Hematopoietic multipotent progenitor cell treated with erythropoietin and hydrocortisone succinate and interleukin-3 and kit ligand, for 6 days (in vitro differentiated cells): ENCODE results near the gene S100A14.
A peak's percentile ranks its signal among the peaks of the same experiment; 100 is the strongest.

Experiments used
- DNase-seq: peaks from one replicate; pipeline ENCODE4 v3.0.0-alpha.2; 2015

S100A14 gene

DNA sequence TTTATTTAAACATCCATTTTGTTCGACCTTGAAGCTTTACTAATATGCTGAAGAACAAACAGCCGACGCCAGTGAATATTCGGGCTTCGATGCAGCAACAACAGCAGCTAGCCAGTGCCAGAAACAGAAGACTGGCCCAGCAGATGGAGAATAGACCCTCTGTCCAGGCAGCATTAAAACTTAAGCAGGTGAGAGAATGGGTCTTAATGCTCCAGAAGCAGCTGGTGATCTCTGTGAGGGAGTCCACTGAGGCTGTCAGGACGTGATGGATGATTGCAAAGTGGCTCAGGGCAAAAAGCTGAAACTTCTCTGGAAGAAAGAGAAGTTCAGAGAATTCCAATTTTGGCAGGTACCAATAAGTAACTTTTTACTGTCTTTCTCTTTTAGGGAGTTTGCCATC, 22.1 kb upstream of the S100A14 start:
- DNase-seq, result no peak

DNA sequence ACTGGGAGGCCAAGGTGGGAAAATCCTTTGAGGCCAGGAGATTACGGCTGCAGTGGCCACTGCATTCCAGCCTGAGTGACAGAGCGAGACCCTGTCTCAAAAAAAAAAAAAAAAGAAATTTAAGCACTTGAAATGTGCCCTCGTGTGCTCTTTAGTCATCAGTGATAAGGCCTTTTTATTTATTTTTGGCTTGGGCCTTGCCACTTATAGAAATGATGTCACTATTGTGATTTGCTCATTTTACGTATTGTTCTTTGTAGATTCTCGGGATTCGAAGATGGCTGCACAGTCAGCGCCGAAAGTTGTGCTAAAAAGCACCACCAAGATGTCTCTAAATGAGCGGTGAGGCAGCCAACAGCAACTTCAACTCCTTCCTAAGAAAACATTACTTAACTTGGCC, 20.2 kb upstream of the S100A14 start:
- DNase-seq, result no peak

GRCh38 chr1:153635872-153636271, 19.7 kb upstream of the S100A14 start:
- no peak for DNase-seq

- peak; percentile 99 for DNase-seq
Observed at GRCh38 chr1:153633754-153634665, 17.9 kb upstream of the S100A14 start, which contains the start of gene CHTOP. Gene CHTOP (plus strand): TSS chr1:153634066. CDS start chr1:153636589, 2,523 bp downstream.

DNA sequence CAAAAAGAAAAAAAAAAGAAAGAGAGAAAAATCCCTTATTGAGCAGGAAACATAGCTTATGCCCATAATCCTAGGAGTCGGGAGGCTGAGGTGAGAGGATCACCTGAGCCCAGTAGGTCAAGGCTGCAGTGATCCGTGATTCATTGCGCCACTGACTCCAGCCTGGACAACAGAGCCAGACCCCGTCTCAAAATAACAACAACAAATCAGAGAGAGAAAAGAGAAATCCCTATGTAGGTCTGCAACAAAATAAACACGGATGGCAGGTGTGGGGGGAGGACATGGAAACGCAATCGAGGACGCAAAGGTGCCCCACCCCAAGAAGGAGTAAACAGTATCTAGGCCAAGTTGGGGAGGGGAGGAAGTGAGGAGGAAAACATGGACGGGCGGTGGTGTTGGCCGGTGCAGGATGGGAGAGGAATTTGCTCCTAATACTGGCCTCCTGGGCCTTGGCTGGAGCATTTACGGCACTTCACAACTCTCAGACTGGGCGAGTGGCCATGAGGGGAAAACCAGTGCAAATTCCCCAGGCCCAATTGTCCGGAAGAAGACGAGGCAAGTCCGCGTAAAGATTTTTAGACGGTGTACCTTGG, 17.1 kb upstream of the S100A14 start:
- no peak for DNase-seq

DNA sequence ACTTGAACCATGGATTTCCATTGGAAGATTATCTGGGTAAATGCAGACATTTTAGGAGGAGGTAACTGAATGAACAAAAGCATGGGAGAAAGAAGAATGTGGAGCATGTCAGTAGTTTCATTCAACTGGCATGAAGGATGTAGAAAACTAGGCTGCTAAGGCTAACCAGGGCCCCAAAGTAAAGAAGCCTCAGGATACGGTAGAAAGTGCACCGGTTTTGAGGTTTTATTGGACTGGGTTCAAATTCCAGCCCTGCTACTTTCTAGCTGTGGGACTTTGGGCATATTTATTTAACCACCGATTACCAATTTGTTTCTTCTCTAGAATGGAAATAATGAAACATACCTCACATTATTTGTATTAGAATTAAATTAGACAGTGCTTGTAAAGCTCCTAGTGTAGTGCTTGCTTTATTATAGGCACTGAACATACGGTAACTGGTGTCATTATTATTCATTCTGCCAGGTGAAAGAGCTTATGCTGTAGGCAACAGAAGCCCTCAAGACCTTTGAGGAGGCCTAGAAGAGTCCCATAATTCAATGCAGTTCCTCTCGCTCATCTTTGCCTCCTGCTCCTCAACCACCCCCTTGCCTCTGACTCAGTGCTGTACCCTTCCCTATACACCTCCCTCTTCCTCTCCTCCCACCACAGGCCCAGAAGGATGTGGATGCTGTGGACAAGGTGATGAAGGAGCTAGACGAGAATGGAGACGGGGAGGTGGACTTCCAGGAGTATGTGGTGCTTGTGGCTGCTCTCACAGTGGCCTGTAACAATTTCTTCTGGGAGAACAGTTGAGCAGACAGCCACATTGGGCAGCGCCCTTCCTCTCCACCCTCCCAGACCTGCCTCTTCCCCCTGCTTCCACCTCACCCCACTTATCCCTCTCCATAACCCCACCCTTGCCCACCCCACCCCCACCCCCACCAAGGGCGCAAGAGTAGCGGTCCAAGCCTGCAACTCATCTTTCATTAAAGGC, 15.2 kb upstream of the S100A14 start:
- no peak for DNase-seq

DNA sequence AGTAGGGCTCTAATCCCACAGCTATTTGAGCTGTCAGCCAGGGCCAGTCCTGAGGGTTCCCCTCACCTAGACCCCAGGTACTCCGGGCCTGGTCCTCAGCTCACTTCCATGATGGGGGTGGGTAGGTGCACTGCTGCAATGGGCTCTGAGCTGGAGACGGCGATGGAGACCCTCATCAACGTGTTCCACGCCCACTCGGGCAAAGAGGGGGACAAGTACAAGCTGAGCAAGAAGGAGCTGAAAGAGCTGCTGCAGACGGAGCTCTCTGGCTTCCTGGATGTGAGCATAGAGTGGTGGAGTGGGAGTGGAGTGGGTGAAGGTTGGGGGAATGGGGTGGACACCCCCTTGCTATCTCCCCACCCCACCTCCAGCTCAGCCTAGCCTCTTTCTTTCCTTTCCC, 14.3 kb upstream of the S100A14 start:
- no peak for DNase-seq

DNA sequence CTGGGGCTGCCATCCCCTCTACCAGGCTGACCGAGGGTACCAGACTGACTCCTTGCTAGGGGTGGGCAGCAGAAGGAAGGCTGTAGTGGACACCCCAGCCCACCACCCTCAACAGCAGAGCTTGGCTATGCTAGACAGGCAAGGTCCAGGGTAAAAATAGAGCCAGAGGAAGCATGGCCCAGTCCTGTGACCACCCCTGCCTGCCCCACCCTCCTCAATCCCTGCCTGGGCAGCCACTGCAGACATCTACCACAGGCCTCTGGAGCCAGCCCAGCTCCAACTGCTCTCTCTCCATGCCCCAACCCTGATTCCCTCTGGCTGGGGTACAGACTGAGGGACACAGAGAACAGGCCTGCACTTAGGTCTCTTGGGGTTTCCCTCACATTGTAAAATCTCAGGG, 13.8 kb upstream of the S100A14 start:
- DNase-seq, result no peak

DNA sequence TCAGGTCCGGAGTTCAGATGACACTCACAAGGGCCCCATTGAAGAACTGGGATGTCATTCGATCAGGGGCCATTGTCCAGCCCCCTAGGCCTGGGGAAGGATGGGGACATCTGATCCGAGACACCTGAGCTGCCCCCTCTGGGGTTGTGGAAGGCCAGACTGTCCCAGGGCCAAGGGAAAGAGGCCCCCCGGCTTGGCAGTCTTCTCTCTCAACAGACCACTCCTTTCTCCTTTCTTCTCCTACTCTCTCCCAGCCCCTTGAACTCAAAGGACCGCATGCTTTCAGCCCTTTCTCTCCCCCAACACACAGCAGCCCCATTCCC, 13.2 kb upstream of the S100A14 start:
- no peak for DNase-seq

- no peak for DNase-seq
Observed at GRCh38 chr1:153628638-153629342, 12.7 kb upstream of the S100A14 start.

GRCh38 chr1:153627715-153628626, 11.8 kb upstream of the S100A14 start, which contains the start of gene S100A1:
Gene S100A1 (plus strand): TSS chr1:153628434. CDS start chr1:153630522, 2,088 bp downstream.
- DNase-seq, result no peak

DNA sequence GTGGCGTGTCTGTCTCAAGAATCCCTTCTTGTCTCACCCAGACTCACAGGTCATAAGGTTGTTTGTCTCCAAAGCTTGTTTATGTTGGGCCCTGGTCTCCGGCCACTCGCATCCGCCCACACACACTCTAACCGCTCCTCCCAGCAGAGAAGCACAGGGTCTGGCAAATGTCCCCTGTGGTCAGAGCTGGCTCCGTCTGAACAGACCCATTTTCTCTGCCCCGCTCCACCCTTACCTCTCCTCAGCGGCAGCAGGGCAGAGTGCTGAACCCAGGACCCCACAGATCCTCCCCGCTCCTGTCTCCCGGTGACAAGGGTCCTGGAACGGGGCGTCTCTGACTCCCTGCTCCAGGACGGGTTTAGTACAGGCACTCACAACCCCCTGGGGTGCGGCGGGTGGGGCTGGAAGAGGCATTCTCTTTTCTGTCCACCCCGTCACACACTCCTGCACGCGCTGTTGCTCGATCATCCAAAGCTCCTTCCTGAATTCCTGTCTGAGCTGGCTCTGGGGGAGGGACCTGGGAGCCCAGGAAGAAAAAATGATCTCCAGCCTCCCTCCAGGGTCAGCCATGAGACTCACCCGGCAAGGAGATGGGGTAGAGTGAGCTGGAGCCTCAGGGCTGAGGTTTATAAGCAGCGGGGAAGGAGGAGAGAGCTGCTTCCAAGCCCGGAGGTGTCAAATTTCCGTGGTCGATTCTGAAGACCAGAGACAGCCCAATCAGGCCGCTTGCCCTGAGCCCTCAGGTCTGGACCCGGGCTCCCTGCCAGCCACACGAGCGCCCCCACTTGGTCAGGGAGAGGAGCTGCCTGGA, 11.0 kb upstream of the S100A14 start, which contains the start of gene S100A13:
Gene S100A13, minus strand, starts transcription at position 602 of the 811 bp plus-strand sequence. CDS start 1,033 bp downstream, outside the sequence.
- peak; percentile 65 for DNase-seq

DNA sequence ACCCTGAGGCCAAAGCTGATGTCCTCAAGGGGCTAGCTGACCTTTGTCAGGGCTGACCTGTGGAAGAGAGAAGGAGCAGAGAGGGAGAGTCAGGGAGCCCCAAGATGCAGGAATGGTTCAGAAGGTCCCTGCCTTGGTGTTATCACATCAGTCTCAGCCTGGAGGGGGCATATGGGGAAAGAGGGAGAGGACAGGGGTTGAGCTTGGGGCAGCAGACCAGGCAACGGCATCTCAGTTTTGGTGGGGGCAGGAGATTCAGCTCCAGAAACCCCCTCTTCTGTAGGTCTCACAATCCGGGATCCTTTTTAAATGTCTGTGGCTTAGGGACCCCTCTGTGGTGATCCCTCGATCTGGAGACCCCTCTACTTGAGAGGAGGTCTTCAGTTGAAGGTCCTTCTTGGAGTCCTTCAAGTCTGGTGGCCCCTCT, 10.4 kb upstream of the S100A14 start:
- no peak for DNase-seq

- no peak for DNase-seq
Observed at GRCh38 chr1:153624965-153625611, 9.0 kb upstream of the S100A14 start.

GRCh38 chr1:153623101-153623500, 7.0 kb upstream of the S100A14 start:
- DNase-seq, result no peak

GRCh38 chr1:153619171-153619570, 3.0 kb upstream of the S100A14 start:
- DNase-seq, result no peak

GRCh38 chr1:153617663-153618062, 1.5 kb upstream of the S100A14 start:
- DNase-seq, result no peak

- DNase-seq, result no peak
Observed at GRCh38 chr1:153616917-153617311, 789 bp upstream of the S100A14 start.

DNA sequence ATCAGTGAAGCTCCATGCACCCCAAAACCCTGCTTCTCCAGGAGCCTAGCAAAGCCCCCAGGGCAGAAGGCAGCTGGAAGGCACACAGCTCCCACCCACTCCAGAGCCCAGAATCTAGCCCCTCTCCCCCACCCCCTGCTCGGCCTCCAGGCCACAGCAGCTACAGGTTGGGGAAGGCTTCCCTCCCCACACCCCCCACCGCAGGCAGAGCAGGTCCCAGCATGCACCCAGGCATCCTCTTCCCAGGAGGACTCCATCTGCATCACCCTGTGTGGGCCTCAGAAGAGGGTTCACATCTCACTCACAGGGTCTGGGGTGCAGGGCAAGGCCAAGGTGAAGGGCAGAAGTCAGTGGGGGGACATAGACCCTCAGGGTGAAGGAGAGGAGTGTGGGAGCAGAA, 719 bp downstream of the S100A14 start:
- DNase-seq, result no peak

DNA sequence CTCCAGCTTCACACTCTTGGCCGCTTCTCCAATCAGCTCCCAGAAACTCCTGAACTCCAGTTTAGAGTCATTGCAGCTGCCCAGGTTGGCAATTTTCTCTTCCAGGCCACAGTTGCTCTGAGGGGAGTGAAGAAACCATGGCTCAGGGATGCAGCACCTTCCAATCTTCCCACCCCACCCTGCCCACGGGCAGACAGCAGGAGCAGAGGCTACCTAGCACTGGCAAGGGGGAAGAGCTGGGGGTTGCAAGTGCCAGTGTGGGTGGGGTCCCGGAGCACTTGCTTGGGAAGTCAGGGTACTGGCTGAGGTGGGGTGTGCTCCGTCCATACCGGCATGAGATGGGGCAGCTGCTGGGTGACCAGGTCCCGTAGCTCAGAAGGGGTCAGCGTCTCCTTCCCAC, 1.2 kb downstream of the S100A14 start:
- no peak for DNase-seq
